Measurements from ENCODE around the gene P4HB. TPM values are rescaled to one million over a fixed set of nuclear protein-coding genes. Genes with fewer than 3 reads are reported as not detected.

P4HB gene
- polyA plus RNA-seq, 1 donor from 2014 or later: 82.8 TPM

DNA sequence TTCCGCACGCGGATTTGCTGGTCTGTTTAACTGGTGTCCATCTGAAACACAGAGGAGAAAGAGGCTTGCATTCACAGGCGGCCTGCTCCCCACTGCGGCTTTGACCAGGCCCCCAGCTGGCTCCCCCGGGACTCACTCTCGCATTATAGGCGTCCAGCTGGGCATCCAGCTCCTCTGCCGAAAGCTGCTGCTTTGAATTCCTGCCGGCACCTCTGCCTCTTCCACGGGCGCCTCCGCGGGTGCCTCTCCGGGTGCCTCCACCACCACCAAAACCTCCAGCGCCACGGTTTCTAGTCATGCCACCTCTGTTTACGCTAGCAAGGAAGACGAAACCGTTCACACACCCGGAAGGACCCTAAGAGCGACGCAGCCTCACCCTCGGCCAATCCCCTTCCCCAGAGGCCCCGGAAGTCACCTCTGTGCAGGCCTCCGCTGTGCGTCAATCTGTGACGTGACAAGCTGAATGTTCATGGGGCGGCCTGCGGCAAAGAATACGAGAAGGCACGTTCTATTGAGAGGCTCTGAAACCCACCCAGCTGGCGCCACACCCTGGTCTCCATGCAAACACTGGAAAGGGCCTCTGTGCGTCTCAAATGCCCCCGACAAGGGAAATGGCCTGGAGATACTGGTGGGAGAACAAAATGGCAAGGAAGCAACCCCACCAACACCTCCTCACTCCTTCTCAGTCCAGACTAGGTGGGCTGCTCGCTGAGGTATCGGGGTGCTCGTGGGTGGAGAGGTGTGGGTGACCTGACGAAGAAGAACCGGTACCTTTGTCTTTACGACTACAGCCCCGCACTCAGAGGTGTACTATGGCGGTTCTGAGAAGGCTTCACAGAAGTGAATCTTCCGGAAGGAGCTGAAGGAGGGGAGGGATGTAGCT is 28.0 kb upstream of the P4HB start:
- Histone ChIP-seq H3K9me2 (ENCODE audit: insufficient read depth, low read length) (no peaks in the 10 kb centered on the region), H3K4me2 (ENCODE audit: low read length) (no peak overlapping the region), H4K20me1 (ENCODE audit: insufficient read depth) (no peaks in the 10 kb centered on the region), H3K9me3 (ENCODE audit: low read length) (no peaks in the 10 kb centered on the region), H3K27ac (ENCODE audit: low read length) (no peak overlapping the region), H3K9ac (ENCODE audit: low read length) (no peak overlapping the region), H2AFZ (ENCODE audit: low read depth, low read length) (no peak overlapping the region), H3K27me3 (ENCODE audit: insufficient read depth, low read depth, low read length) (no peaks in the 10 kb centered on the region), H3F3A (ENCODE audit: insufficient read depth, low read length, poor library complexity, severe bottlenecking) (no peaks in the 10 kb centered on the region), H3K79me2 (replicated peaks; ENCODE audit: insufficient read depth, low read length) (peaks cover 13% of the 10 kb centered on the region), H3K36me3 (ENCODE audit: insufficient read depth, low read length) (no peaks in the 10 kb centered on the region), H3K4me3 (ENCODE audit: low read length) (no peak overlapping the region)
- TF ChIP-seq MXI1 (conservative IDR thresholded peaks at IDR 0.05; ENCODE audit: poor library complexity, severe bottlenecking) (no peak), POLR2AphosphoS5 (IDR thresholded peaks at IDR 0.05) (no peak), RAD21 (conservative IDR thresholded peaks at IDR 0.05) (no peak), SMC3 (conservative IDR thresholded peaks at IDR 0.05; ENCODE audit: poor library complexity) (no peak), TAF1 (IDR thresholded peaks at IDR 0.05; ENCODE audit: low read depth) (no peak)
- TF ChIP-seq, protein P1, sequence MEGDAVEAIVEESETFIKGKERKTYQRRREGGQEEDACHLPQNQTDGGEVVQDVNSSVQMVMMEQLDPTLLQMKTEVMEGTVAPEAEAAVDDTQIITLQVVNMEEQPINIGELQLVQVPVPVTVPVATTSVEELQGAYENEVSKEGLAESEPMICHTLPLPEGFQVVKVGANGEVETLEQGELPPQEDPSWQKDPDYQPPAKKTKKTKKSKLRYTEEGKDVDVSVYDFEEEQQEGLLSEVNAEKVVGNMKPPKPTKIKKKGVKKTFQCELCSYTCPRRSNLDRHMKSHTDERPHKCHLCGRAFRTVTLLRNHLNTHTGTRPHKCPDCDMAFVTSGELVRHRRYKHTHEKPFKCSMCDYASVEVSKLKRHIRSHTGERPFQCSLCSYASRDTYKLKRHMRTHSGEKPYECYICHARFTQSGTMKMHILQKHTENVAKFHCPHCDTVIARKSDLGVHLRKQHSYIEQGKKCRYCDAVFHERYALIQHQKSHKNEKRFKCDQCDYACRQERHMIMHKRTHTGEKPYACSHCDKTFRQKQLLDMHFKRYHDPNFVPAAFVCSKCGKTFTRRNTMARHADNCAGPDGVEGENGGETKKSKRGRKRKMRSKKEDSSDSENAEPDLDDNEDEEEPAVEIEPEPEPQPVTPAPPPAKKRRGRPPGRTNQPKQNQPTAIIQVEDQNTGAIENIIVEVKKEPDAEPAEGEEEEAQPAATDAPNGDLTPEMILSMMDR (IDR thresholded peaks at IDR 0.05; ENCODE audit: poor library complexity, severe bottlenecking): no peak

DNA sequence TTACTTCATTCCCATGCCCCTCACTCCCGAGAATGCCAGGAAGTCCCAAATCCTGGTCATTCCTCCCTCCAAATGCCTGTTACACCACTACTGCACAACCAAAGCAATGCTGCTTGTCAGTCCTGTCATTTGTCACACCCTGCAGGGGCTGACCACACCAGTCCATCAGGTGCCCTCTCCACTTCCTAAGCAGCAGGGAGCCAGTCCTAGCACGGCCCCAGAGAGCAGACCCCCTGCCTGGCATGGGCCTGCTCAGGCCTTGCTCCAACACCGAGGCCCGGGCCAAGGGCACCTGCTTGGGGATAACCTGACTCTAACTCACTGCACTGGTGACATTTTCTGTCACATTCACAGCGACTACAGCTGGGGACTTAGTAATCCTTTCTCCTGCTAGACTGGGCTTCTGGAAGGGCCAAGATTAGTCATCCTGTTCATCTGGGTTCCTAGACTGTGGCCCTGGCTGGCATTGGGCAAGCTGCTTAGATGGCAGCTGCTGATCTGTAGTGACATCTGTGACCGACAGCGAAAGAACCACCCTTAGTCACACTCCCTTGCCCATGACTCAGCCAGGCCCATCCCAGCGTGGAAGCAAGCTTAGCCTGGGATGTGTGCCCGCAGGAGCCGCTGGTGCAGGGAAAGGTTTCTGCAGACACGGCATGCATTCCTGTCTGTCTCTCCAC is 25.7 kb upstream of the P4HB start:
- TF ChIP-seq RAD21 (conservative IDR thresholded peaks at IDR 0.05): no peak
- no peak for TF ChIP-seq EZH2 (IDR thresholded peaks at IDR 0.05; ENCODE audit: borderline replicate concordance, insufficient read depth, low read length, poor library complexity, severe bottlenecking)
- TF ChIP-seq, protein P1 (IDR thresholded peaks at IDR 0.05; ENCODE audit: poor library complexity, severe bottlenecking): no peak
- TF ChIP-seq MXI1 (conservative IDR thresholded peaks at IDR 0.05; ENCODE audit: poor library complexity, severe bottlenecking): no peak
- no peak for TF ChIP-seq SMC3 (conservative IDR thresholded peaks at IDR 0.05; ENCODE audit: poor library complexity)
- TF ChIP-seq POLR2AphosphoS5 (IDR thresholded peaks at IDR 0.05): no peak
- TF ChIP-seq TAF1 (IDR thresholded peaks at IDR 0.05; ENCODE audit: low read depth): no peak
- TF ChIP-seq, protein P2, sequence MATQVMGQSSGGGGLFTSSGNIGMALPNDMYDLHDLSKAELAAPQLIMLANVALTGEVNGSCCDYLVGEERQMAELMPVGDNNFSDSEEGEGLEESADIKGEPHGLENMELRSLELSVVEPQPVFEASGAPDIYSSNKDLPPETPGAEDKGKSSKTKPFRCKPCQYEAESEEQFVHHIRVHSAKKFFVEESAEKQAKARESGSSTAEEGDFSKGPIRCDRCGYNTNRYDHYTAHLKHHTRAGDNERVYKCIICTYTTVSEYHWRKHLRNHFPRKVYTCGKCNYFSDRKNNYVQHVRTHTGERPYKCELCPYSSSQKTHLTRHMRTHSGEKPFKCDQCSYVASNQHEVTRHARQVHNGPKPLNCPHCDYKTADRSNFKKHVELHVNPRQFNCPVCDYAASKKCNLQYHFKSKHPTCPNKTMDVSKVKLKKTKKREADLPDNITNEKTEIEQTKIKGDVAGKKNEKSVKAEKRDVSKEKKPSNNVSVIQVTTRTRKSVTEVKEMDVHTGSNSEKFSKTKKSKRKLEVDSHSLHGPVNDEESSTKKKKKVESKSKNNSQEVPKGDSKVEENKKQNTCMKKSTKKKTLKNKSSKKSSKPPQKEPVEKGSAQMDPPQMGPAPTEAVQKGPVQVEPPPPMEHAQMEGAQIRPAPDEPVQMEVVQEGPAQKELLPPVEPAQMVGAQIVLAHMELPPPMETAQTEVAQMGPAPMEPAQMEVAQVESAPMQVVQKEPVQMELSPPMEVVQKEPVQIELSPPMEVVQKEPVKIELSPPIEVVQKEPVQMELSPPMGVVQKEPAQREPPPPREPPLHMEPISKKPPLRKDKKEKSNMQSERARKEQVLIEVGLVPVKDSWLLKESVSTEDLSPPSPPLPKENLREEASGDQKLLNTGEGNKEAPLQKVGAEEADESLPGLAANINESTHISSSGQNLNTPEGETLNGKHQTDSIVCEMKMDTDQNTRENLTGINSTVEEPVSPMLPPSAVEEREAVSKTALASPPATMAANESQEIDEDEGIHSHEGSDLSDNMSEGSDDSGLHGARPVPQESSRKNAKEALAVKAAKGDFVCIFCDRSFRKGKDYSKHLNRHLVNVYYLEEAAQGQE (IDR thresholded peaks at IDR 0.05; ENCODE audit: borderline replicate concordance): no peak
- no peak for TF ChIP-seq EP300 (conservative IDR thresholded peaks at IDR 0.05; ENCODE audit: poor library complexity, severe bottlenecking)
- Histone ChIP-seq H3K9me2 (ENCODE audit: insufficient read depth, low read length) (no peaks in the 10 kb centered on the region), H2AFZ (ENCODE audit: low read depth, low read length) (no peak overlapping the region), H3K27me3 (ENCODE audit: insufficient read depth, low read depth, low read length) (no peaks in the 10 kb centered on the region), H4K20me1 (ENCODE audit: insufficient read depth) (no peaks in the 10 kb centered on the region), H3K9ac (ENCODE audit: low read length) (no peak overlapping the region), H3K36me3 (ENCODE audit: insufficient read depth, low read length) (no peaks in the 10 kb centered on the region), H3F3A (ENCODE audit: insufficient read depth, low read length, poor library complexity, severe bottlenecking) (no peaks in the 10 kb centered on the region), H3K79me2 (replicated peaks; ENCODE audit: insufficient read depth, low read length) (peaks cover 11% of the 10 kb centered on the region), H3K4me2 (ENCODE audit: low read length) (no peak overlapping the region), H3K9me3 (ENCODE audit: low read length) (no peaks in the 10 kb centered on the region), H3K27ac (ENCODE audit: low read length) (no peak overlapping the region), H3K4me3 (ENCODE audit: low read length) (no peak overlapping the region)
